Astrocyte of the spinal cord (primary cell): Measurements from ENCODE around the gene PIEZO1.

Experiments used
- DNase-seq: peaks from one replicate; pipeline ENCODE4 v3.0.0; 2011; ENCODE audit warnings: low read depth, low spot score
- H3K4me3 ChIP-seq: 2 replicates; pipeline ENCODE4 v1.5.1; 2011; ENCODE audit warnings: low read depth, mild to moderate bottlenecking, low read length, moderate library complexity
- CTCF ChIP-seq: IDR thresholded peaks from 2 replicates; pipeline ENCODE4 v1.5.1; 2012; ENCODE audit warnings: low read depth, mild to moderate bottlenecking, low read length, inconsistent platforms
- in situ Hi-C: cut with HindIII; loops from 2 replicates; pipeline ENCODE4 v1.10.0; 2017; ENCODE audit warnings: low sequenced_read_pairs

PIEZO1 gene

GRCh38 chr16:88764913-88765349, 20.1 kb downstream of the PIEZO1 start:
- H3K4me3 ChIP-seq: no peak overlapping the region
- no peak for DNase-seq
- in situ Hi-C loops: no loop called here
- no peak for TF ChIP-seq CTCF

- TF ChIP-seq CTCF: no peak
- in situ Hi-C loops: no loop called here
- H3K4me3 ChIP-seq: no peak overlapping the region
- no peak for DNase-seq
Observed at GRCh38 chr16:88764080-88764479, 20.9 kb downstream of the PIEZO1 start.

GRCh38 chr16:88763502-88764053, 21.4 kb downstream of the PIEZO1 start:
- in situ Hi-C loops: no loop called here
- H3K4me3 ChIP-seq: no peak overlapping the region
- no peak for DNase-seq
- TF ChIP-seq CTCF: no peak

- in situ Hi-C loops: no loop called here
- H3K4me3 ChIP-seq: no peak overlapping the region
- TF ChIP-seq CTCF: no peak
- DNase-seq: no peak
Observed at GRCh38 chr16:88762941-88763340, 22.1 kb downstream of the PIEZO1 start.

- no peak for TF ChIP-seq CTCF
- no peak for DNase-seq
- in situ Hi-C loops: no loop called here
- H3K4me3 ChIP-seq: no peak overlapping the region
Observed at GRCh38 chr16:88762258-88762870, 22.7 kb downstream of the PIEZO1 start.

- in situ Hi-C loops: no loop called here
- no peak for TF ChIP-seq CTCF
- DNase-seq: no peak
- H3K4me3 ChIP-seq: no peak overlapping the region
Observed at GRCh38 chr16:88761830-88762229, 23.2 kb downstream of the PIEZO1 start.
